Muscle of leg (tissue), 11 donors: ENCODE data around the gene C19orf53. TPM values are rescaled to one million over a fixed set of nuclear protein-coding genes. Genes with fewer than 3 reads are reported as not detected.

Experiments
- DNase-seq: peaks from one replicate; pipeline ENCODE4 v3.0.0; 2013
- H3K27ac ChIP-seq: one replicate; pipeline ENCODE4 v1.5.1; 2013; ENCODE audit warnings: mild to moderate bottlenecking, low read length, control low read depth
- H3K27me3 ChIP-seq: one replicate; pipeline ENCODE4 v1.6.1; 2013; ENCODE audit warnings: low read length; ENCODE audit not compliant: control insufficient read depth, insufficient read depth
- H3K36me3 ChIP-seq: one replicate; pipeline ENCODE4 v1.6.1; 2013; ENCODE audit warnings: low read length; ENCODE audit not compliant: control insufficient read depth, insufficient read depth
- H3K4me1 ChIP-seq: one replicate; pipeline ENCODE4 v1.6.1; 2013; ENCODE audit warnings: low read length; ENCODE audit not compliant: control insufficient read depth, insufficient read depth
- H3K4me3 ChIP-seq: one replicate; pipeline ENCODE4 v1.5.1; 2013; ENCODE audit warnings: low read length, control low read depth
- H3K9me3 ChIP-seq: replicated peaks from 2 replicates; pipeline ENCODE4 v1.6.1; 2013; ENCODE audit warnings: low read depth, low read length; ENCODE audit not compliant: control insufficient read depth
- WGBS: methylation state at CpG from one replicate; pipeline ENCODE4 v1.1.5; 2013; ENCODE audit warnings: missing lambda C conversion rate; ENCODE audit not compliant: insufficient coverage; 5-methylcytosine and 5-hydroxymethylcytosine counted together
- polyA plus RNA-seq, 8 donors: library from polyadenylated mRNA; unstranded; fragments of 120-200 nt; gene quantifications; one replicate each; pipeline versions ENCODE4 v1.2.1 to v1.2.3, GENCODE V29; 2013; ENCODE audit warnings: inconsistent platforms in 1 of 8, low replicate concordance in 1 of 8; ENCODE audit not compliant: insufficient read length in 8 of 8, insufficient read depth in 1 of 8
- total RNA-seq: library from RNA; stranded (reverse); fragments of 120-200 nt; gene quantifications from one replicate; pipeline ENCODE4 v1.2.4, GENCODE V29; 2013

C19orf53 gene
- total and polyA plus RNA-seq, 9 donors: 107 to 139 (median 118) TPM

DNA sequence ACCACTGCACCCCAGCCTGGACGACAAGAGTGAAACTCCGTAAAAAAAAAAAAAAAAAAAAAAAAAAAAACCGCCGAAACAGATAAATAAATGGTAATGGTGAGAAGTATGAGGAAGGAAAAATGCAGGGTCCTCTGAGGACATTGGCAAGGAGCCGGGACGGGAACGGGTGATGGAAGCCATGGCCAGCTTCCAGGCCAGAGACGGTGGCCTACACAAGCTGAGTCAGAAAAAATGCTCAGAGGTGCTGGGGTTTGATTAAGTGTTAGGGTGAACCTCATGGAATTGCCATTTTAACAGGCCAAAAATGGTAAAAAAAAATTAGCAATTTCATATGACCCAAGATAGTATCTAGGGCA, 20.1 kb downstream of the C19orf53 start:
- peak; percentile 87 for DNase-seq
- Histone ChIP-seq H3K4me3 (peak overlapping the region; percentile 94), H3K27ac (peak overlapping the region; percentile 85), H3K36me3 (no peaks in the 10 kb centered on the region), H3K27me3 (no peaks in the 10 kb centered on the region), H3K9me3 (no peaks in the 10 kb centered on the region), H3K4me1 (peaks cover 25% of the 10 kb centered on the region)
- WGBS: 4% methylated on average over 3 of the region's 8 CpGs

DNA sequence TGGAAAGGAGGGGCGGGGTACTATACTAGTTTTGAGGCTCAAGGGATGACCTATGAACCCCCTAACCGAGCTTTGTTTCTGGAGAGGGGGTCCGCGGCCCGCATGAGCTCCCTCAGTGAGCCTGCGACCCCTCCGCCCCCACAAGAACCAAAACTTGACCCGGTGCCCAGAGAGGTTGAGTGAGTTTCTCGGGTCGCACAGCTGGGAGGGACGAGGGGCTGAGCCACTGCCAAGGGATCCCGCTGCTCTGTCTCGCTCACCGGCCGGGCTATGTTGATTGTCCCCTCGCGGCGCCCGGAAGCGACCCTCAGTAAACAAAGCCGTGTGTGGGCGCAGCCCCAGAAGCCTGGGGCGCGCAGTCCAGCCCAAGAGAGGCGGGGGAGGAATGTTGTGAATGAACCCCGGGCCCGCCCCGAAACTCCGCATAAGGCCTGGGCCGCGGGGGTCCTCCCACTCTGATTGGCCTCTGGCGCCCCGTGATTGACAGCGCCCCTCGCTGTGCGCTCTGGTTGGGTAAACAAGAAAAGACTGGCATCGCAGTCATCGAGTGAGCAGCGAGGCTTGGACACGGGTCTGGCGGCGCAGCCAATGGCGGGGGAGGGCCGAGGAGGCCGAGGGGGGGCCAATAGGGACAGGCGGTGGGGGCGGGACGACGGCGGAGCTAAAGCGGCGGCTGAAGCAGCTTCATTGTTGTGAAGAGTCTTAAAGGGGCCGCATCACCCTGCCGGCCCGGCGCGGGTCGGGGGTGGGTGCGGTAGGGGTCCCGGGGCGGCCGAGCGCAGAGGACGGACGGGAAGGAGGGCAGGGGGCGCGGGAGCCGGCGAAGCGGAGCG, 20.7 kb downstream of the C19orf53 start, which contains the start of gene ZSWIM4:
Gene ZSWIM4 (plus strand): TSS at position 687 of the 833 bp plus-strand sequence. CDS start 206 bp downstream, outside the sequence.
- DNase-seq: peak; percentile 100
- under 1% methylated on average over 63 of the region's 71 CpGs for WGBS
- peaks cover 25% of the 10 kb centered on the region for H3K4me1 ChIP-seq
- peak within 1 kb of the TSS; percentile 85 for H3K27ac ChIP-seq
- no peaks in the 10 kb centered on the region for H3K27me3 ChIP-seq
- peaks cover 2% of the 10 kb centered on the region for H3K36me3 ChIP-seq
- no peaks in the 10 kb centered on the region for H3K9me3 ChIP-seq
- peak within 1 kb of the TSS; percentile 94 for H3K4me3 ChIP-seq

DNA sequence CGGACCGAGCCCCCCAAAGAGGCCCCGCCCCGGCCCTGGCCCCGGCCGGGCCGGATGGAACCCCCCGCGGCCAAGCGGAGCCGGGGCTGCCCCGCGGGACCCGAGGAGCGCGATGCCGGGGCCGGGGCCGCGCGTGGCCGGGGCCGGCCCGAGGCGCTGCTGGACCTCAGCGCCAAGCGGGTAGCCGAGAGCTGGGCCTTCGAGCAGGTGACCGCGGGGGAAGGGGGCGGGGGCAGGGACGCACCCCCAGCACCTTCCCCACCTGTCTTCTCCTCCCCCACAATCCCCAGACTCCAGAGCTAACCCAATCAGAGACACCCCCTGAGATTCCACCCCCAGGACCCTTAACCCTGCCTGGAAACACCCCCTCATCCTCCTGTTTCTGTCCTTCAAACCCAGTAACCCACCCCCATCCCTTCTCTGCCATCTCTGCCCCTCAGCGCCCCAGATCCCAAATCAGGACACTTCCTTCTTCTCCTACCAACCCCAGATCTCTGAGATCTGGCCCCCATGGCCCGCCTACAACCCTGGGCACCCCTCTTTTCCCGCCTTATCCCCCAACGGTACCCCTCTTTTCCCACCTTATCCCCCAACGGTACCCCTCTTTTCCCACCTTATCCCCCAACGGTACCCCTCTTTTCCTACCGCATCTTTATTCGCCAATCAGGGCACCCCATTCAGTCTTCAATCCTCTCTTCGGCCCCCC, 21.5 kb downstream of the C19orf53 start:
- 2% methylated on average over 36 of the region's 42 CpGs for WGBS
- DNase-seq: peak; percentile 60
- Histone ChIP-seq H3K36me3 (peaks cover 5% of the 10 kb centered on the region), H3K4me1 (peaks cover 25% of the 10 kb centered on the region), H3K4me3 (peak overlapping the region; percentile 61), H3K27ac (peak overlapping the region; percentile 85), H3K9me3 (no peaks in the 10 kb centered on the region), H3K27me3 (no peaks in the 10 kb centered on the region)

DNA sequence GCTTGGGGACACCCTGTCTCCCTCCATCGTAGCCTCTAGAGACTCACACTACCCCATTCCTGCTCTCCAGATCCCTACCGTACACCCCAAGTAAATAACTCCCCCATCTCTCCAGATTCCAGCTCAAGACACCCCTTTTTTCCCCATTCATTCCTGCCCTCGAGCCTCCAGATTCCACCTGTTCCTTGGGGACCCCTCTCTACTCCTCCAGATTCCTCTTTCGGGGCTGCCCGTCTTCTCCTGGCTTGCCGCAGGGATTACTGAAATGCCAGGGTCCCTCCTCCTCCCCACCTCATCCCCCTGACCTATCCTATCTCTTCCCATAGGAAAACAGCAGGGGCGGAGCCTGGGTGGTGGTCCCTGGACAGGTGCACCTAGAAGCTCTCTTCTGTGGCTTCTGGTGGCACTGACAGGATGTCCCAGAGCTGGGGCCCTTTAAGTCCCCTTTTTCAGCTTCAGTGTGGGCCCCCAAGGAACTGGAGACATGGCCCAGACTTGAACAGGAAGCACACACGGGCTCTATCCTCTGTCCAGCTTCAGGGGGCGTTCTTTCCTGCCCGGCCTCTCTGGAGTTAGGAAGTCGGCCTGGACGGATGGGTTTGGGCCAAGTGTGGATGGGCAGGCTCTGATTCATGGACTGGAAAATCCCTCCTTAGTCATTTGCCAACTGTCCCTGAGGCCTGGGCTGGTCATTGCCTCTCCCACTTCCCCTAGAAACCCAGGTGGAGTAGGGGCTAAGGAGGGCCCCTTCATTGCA, 22.2 kb downstream of the C19orf53 start:
- peaks cover 25% of the 10 kb centered on the region for H3K4me1 ChIP-seq
- H3K36me3 ChIP-seq: peaks cover 9% of the 10 kb centered on the region
- no peaks in the 10 kb centered on the region for H3K27me3 ChIP-seq
- 14% methylated on average over 7 of the region's 12 CpGs for WGBS
- peak overlapping the region; percentile 61 for H3K4me3 ChIP-seq
- DNase-seq: peak; percentile 82
- no peaks in the 10 kb centered on the region for H3K9me3 ChIP-seq
- H3K27ac ChIP-seq: peak overlapping the region; percentile 85

DNA sequence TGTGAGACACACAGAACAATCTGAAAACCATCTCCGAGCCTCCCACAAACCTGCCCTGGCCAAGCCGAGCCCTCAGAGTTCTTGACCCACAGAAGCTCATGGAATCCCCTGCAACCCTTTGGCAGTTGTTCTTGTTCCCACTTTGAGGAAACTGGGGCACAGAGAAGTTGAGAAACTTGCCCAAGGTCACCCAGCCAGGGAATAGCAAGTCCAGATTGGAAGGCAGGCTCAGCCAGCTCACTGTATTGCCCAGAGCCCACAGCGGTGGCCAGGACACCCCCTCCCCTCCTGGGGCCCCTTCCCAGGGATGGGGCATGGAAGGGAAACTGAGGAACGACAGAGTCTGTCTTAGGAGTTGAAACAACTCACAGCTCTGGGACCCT, 22.8 kb downstream of the C19orf53 start:
- peaks cover 9% of the 10 kb centered on the region for H3K36me3 ChIP-seq
- H3K4me3 ChIP-seq: no peak overlapping the region
- 30% methylated on average over 2 of the region's 4 CpGs for WGBS
- no peaks in the 10 kb centered on the region for H3K27me3 ChIP-seq
- H3K4me1 ChIP-seq: peaks cover 25% of the 10 kb centered on the region
- peak overlapping the region; percentile 85 for H3K27ac ChIP-seq
- H3K9me3 ChIP-seq: no peaks in the 10 kb centered on the region
- DNase-seq: no peak

DNA sequence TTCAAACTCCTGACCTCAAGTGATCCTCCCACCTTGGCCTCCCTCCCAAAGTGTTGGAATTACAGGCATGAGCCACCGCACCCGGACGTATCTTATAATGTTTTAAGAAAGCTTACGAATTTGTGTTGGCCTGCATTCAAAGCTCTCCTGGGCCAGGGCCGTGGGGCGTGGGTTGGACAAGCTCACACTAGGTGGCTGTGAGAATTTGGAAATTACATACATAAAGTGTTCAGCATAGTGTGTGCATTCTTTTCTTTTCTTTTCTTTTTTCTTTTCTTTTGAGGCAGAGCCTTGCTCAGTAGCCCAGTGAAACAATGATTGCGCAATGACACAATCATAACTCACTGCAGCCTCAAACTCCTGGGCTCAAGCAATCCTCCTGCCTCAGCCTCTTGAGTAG, 23.6 kb downstream of the C19orf53 start:
- H3K27me3 ChIP-seq: no peaks in the 10 kb centered on the region
- WGBS: 83% methylated on average over 1 of the region's 7 CpGs
- peaks cover 12% of the 10 kb centered on the region for H3K36me3 ChIP-seq
- no peak overlapping the region for H3K4me3 ChIP-seq
- no peaks in the 10 kb centered on the region for H3K9me3 ChIP-seq
- H3K27ac ChIP-seq: no peak overlapping the region
- DNase-seq: no peak
- H3K4me1 ChIP-seq: peaks cover 25% of the 10 kb centered on the region

DNA sequence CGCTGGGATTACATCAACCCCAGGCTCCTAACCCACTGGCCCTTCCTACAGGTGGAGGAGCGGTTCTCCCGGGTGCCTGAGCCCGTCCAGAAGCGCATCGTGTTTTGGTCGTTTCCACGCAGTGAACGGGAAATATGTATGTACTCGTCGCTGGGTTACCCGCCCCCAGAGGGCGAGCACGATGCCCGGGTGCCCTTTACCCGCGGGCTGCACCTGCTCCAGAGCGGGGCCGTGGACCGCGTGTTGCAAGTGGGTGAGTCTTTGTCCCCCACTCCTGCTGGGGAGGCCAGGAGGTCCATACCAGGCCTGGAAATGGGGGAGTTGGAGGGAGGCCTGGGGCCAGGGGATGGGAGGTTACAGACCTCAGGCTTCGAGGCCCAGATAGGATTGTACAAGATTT, 25.4 kb downstream of the C19orf53 start:
- 93% methylated on average over 15 of the region's 22 CpGs for WGBS
- Histone ChIP-seq H3K27ac (no peak overlapping the region), H3K4me3 (no peak overlapping the region), H3K9me3 (no peaks in the 10 kb centered on the region), H3K27me3 (no peaks in the 10 kb centered on the region), H3K4me1 (peaks cover 19% of the 10 kb centered on the region), H3K36me3 (peaks cover 14% of the 10 kb centered on the region)
- DNase-seq: no peak

DNA sequence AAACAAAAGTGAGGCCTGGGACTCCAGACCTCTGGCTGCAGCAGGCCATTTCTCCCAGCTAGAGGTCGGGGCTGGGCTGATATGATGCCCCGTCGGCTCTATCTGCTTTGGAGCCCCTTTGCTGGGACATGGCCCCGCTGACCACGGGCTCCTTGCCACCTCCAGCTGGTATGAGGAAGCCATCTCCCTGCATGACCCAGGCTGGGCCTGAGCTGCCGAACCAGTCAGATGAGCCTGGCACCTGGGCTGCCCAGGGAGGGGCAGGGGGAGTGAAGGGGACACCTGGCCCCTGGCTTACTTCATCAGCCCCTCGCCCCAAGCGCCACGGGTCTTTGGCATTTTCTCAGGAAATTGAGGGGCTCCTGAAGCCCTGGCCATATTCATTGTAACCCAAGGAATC, 28.8 kb downstream of the C19orf53 start:
- 81% methylated on average over 5 of the region's 9 CpGs for WGBS
- Histone ChIP-seq H3K27ac (no peak overlapping the region), H3K4me3 (no peak overlapping the region), H3K36me3 (peaks cover 34% of the 10 kb centered on the region), H3K9me3 (no peaks in the 10 kb centered on the region), H3K27me3 (no peaks in the 10 kb centered on the region), H3K4me1 (no peaks in the 10 kb centered on the region)
- no peak for DNase-seq

DNA sequence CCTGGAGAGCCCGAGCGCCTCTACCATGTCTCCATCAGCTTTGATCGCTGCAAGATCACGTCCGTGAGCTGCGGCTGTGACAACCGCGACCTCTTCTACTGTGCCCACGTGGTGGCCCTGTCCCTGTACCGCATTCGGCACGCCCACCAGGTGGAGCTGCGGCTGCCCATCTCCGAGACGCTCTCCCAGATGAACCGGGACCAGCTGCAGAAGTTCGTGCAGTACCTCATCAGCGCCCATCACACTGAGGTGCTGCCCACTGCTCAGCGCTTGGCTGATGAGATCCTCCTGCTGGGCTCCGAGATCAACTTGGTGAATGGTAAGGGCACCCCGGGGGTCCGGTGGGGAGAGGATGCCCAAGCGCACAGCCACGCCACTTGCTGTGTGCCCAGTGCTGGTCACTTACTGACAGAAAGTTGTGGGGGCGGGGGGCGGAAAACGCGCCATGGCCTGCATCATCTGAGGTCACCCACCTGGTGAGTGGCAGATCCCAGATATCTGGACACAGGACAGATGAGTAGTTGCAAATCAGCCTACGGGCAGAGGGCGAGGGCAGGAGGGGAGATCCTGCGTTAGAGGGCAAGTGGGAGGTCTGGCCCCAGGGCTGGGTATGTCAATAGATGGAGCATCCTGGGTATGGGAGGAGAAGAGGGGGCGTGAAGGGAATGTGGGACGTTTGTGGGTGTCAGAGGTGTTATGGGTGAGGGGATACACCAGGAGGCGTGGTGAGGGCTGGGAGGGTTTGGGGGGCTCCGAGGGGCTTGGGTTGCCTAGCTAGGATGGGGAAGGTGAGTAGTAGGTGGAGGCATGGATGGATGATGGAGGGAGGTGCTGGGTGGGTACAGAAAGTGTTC, 30.8 kb downstream of the C19orf53 start:
- WGBS: 68% methylated on average over 35 of the region's 35 CpGs

More for the DNA sequence above, 30.8 kb downstream of the C19orf53 start:
- Histone ChIP-seq H3K4me1 (no peaks in the 10 kb centered on the region), H3K27ac (no peak overlapping the region), H3K4me3 (no peak overlapping the region), H3K9me3 (no peaks in the 10 kb centered on the region), H3K27me3 (no peaks in the 10 kb centered on the region), H3K36me3 (peaks cover 45% of the 10 kb centered on the region)
- no peak for DNase-seq
